ENCODE results near the gene DGKG. TPM values are rescaled to one million over a fixed set of nuclear protein-coding genes. Genes with fewer than 3 reads are reported as not detected.

The DGKG gene
- polyA plus RNA-seq, 4 donors = 0.19 to 4.0 (median 0.92) TPM

DNA sequence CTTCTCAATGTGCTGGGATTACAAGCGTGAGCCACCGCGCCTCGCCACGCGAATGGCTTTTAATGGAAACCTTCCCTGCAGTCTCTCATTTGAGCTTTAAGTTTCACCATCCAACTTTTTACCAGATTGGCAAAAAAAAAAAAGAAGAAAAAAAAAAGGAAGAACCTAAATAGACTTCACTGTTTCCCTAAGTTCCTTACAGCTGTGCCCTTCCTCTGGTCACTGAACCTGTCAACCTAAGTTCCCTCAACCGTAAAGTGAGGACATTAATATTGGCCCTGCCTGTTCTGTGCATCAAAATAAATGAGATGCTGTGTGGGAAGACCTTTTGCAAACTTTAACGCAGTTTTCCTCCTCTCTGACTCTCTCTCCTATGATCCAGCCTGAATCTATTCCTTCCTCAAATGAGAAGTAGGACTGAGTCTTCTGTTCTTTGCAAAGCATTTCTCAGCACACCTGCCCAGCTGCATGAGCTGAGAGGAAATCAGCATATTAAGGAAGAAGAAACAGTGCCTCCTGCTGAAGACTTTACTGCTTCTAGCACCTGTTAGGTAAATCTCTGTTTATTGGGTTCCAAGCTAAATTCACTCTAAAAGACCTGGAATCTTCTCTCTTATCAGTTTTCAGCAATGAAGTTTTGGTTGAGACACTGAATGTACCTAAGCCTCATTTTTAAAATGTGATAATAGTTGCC, 153.6 kb downstream of the DGKG start:
- Histone ChIP-seq H3K27me3 (ENCODE audit: control insufficient read depth in 3 of 3, insufficient read depth in 3 of 3, low read length in 3 of 3) (no peaks in the 10 kb centered on the region), H3K9me3 (ENCODE audit: control insufficient read depth in 2 of 2, insufficient read depth in 1 of 2, low read depth in 1 of 2, low read length in 1 of 2) (no peaks in the 10 kb centered on the region), H3K36me3 (ENCODE audit: control insufficient read depth in 3 of 3, insufficient read depth in 2 of 3, low read depth in 1 of 3, low read length in 3 of 3) (no peaks in the 10 kb centered on the region), H3K4me3 (ENCODE audit: low read depth in 1 of 3, low read length in 3 of 3) (no peak overlapping the region), H3K27ac (ENCODE audit: low read depth in 1 of 3, low read length in 2 of 3) (no peak overlapping the region), H3K4me1 (ENCODE audit: control insufficient read depth in 3 of 3, insufficient read depth in 2 of 3, low read depth in 1 of 3, low read length in 2 of 3) (peaks cover 0 to 14% (median 0%) of the 10 kb centered on the region in 3 donors)
- WGBS, 3 donors = 89 to 96% (median 96%) methylated on average over 8 of the region's 8 CpGs
- no peak for FAIRE-seq
- peak in 1 of 2 donors; percentile 9 for DNase-seq

DNA sequence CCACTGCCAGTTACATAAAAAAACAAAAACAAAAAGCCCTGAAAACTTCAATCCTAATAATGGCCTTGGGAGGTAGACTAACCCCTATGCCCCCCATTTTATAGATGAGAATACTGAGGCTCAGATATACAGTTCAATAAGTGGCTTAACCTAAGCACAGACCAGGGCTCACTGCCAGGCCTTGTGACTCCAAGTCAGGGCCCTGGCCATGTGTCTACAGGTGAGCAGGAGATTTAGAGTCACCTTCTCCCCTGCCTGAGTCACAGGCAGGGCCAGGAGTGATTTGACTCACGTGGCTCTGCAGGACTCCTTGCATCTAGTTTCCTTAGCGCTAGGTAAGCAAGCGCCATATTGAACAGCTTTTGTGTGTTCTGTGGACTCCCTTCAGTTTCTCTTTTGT, 154.5 kb downstream of the DGKG start:
- no peaks in the 10 kb centered on the region for H3K36me3 ChIP-seq (ENCODE audit: control insufficient read depth in 3 of 3, insufficient read depth in 2 of 3, low read depth in 1 of 3, low read length in 3 of 3)
- H3K4me1 ChIP-seq (ENCODE audit: control insufficient read depth in 3 of 3, insufficient read depth in 2 of 3, low read depth in 1 of 3, low read length in 2 of 3) = peaks cover 0 to 14% (median 0%) of the 10 kb centered on the region in 3 donors
- H3K27ac ChIP-seq (ENCODE audit: low read depth in 1 of 3, low read length in 2 of 3) = no peak overlapping the region
- DNase-seq (no peak), FAIRE-seq (no peak)
- H3K9me3 ChIP-seq (ENCODE audit: control insufficient read depth in 2 of 2, insufficient read depth in 1 of 2, low read depth in 1 of 2, low read length in 1 of 2) = no peaks in the 10 kb centered on the region
- no peak overlapping the region for H3K4me3 ChIP-seq (ENCODE audit: low read depth in 1 of 3, low read length in 3 of 3)
- WGBS, 3 donors = 83 to 87% (median 83%) methylated on average over 3 of the region's 3 CpGs
- H3K27me3 ChIP-seq (ENCODE audit: control insufficient read depth in 3 of 3, insufficient read depth in 3 of 3, low read length in 3 of 3) = no peaks in the 10 kb centered on the region

DNA sequence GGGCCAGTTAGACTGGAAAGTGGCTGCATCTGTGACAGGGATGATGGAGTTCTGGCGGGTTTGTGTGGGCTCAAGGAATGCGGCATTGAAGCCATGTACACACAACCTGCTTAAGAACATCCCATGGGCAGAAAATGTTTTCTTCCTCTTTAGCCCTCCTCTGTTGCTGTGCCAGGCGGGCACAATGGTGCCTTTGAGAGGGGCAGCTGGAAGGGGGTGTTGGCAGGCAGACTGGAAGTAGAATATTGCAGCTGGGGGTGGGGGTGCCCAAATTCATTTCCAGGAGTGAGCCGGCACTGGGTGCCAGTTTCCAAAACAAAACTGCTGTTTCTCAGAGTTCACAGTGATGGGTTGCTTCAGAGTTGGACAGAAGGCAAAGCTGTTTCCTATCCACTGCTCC, 161.3 kb downstream of the DGKG start:
- H3K9me3 ChIP-seq (ENCODE audit: control insufficient read depth in 2 of 2, insufficient read depth in 1 of 2, low read depth in 1 of 2, low read length in 1 of 2) = no peaks in the 10 kb centered on the region
- no peaks in the 10 kb centered on the region for H3K4me1 ChIP-seq (ENCODE audit: control insufficient read depth in 3 of 3, insufficient read depth in 2 of 3, low read depth in 1 of 3, low read length in 2 of 3)
- no peaks in the 10 kb centered on the region for H3K36me3 ChIP-seq (ENCODE audit: control insufficient read depth in 3 of 3, insufficient read depth in 2 of 3, low read depth in 1 of 3, low read length in 3 of 3)
- no peak for DNase-seq
- no peak overlapping the region for H3K4me3 ChIP-seq (ENCODE audit: low read depth in 1 of 3, low read length in 3 of 3)
- H3K27me3 ChIP-seq (ENCODE audit: control insufficient read depth in 3 of 3, insufficient read depth in 3 of 3, low read length in 3 of 3) = peaks cover 0 to 4% (median 0%) of the 10 kb centered on the region in 3 donors
- H3K27ac ChIP-seq (ENCODE audit: low read depth in 1 of 3, low read length in 2 of 3) = no peak overlapping the region
- no peak for FAIRE-seq
- WGBS, 3 donors = 87 to 91% (median 89%) methylated on average over 4 of the region's 4 CpGs

DNA sequence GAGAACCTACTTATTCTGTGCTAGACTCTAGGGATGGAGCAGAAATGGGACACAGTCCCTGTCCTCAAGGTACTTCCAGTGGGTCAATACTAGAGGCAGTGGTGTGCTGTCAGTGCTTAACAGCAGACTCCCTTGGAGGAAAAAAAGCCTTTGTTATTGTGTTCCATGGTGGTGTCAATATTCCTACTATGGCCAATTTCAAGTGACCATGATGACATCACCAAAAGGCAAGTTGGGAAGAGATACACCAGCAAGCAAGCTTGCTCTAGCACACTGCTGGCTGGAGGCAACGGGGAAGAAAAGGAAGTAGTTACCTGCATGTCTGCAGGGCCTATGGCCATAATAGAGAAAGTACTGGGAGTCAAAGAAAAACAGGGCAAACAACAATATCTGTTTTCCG, 163.6 kb downstream of the DGKG start:
- 83 to 91% (median 91%) methylated on average over 2 of the region's 2 CpGs for WGBS, 3 donors
- H3K4me3 ChIP-seq (ENCODE audit: low read depth in 1 of 3, low read length in 3 of 3) = no peak overlapping the region
- peaks cover 3 to 22% (median 6%) of the 10 kb centered on the region in 3 donors for H3K27me3 ChIP-seq (ENCODE audit: control insufficient read depth in 3 of 3, insufficient read depth in 3 of 3, low read length in 3 of 3)
- H3K9me3 ChIP-seq (ENCODE audit: control insufficient read depth in 2 of 2, insufficient read depth in 1 of 2, low read depth in 1 of 2, low read length in 1 of 2) = no peaks in the 10 kb centered on the region
- FAIRE-seq (no peak), DNase-seq (no peak)
- H3K36me3 ChIP-seq (ENCODE audit: control insufficient read depth in 3 of 3, insufficient read depth in 2 of 3, low read depth in 1 of 3, low read length in 3 of 3) = no peaks in the 10 kb centered on the region
- no peaks in the 10 kb centered on the region for H3K4me1 ChIP-seq (ENCODE audit: control insufficient read depth in 3 of 3, insufficient read depth in 2 of 3, low read depth in 1 of 3, low read length in 2 of 3)
- no peak overlapping the region for H3K27ac ChIP-seq (ENCODE audit: low read depth in 1 of 3, low read length in 2 of 3)

DNA sequence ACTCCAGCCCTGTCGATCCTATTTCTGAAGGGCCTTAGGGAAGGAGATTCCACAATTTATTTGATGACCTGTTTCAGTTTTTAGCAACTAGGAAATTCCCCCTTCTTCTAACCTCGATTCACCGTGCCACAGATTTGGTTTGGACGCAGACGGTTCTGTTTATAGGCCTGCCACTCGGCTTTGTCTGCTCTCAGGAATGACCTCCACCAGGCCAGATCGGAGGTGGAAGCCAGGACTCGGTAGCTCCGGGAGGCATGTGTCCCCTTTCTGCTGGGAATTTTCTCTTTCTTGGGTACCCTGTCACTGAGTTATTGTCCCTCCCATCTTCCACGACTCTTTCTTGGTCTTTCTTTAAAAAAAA, 167.6 kb downstream of the DGKG start:
- no peak for FAIRE-seq
- Histone ChIP-seq H3K4me3 (ENCODE audit: low read depth in 1 of 3, low read length in 3 of 3) (no peak overlapping the region), H3K27ac (ENCODE audit: low read depth in 1 of 3, low read length in 2 of 3) (no peak overlapping the region), H3K9me3 (ENCODE audit: control insufficient read depth in 2 of 2, insufficient read depth in 1 of 2, low read depth in 1 of 2, low read length in 1 of 2) (no peaks in the 10 kb centered on the region), H3K36me3 (ENCODE audit: control insufficient read depth in 3 of 3, insufficient read depth in 2 of 3, low read depth in 1 of 3, low read length in 3 of 3) (no peaks in the 10 kb centered on the region), H3K27me3 (ENCODE audit: control insufficient read depth in 3 of 3, insufficient read depth in 3 of 3, low read length in 3 of 3) (peaks cover 10 to 38% (median 10%) of the 10 kb centered on the region in 3 donors), H3K4me1 (ENCODE audit: control insufficient read depth in 3 of 3, insufficient read depth in 2 of 3, low read depth in 1 of 3, low read length in 2 of 3) (no peaks in the 10 kb centered on the region)
- WGBS, 3 donors = 7 to 24% (median 21%) methylated on average over 10 of the region's 10 CpGs
- DNase-seq = no peak

DNA sequence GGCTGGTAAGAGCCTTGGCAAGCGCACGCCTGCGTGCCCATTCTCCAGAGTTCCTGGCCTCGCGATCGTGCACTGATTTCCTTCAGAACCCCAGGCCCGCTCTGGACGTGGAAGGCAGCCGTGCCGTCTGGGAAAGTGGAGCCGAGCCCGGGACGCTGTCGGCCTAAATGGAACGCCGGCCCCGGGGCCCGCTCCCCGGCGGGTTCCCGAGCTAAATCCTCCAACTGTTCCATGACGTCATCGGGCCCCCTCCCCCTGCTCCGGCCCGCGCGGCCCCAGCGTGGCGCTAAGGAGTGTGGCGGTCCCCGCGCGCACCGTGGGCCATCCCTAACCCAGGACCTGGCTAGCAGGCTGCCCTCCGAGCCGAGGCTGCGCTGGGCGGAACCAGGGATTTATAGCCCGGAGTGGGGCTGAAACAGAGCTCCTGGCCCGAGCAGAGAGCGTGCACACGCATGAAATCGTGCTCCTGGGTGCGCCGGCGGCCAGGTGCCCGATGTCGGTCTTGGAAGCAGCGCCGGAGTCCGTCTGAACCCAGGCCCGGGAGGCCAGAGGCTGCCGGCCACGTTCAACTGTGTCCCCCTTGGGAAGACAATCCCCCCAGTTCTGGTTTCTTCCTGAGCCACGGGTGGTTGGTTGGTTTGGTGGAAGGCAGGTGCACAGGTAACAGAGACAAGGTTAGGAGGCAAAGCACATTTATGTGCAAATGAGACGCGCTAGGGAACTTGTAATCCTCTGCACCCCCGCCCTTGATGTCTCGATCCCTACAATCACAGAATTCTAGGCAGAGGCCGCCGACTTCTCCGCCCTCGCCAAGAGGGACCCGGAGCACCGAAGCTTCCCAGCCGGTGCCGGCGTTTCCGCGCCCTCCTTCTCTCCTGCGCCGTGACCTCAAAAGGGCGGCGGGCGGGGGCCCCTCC, 168.2 kb downstream of the DGKG start:
- Histone ChIP-seq H3K4me1 (ENCODE audit: control insufficient read depth in 3 of 3, insufficient read depth in 2 of 3, low read depth in 1 of 3, low read length in 2 of 3) (no peaks in the 10 kb centered on the region), H3K36me3 (ENCODE audit: control insufficient read depth in 3 of 3, insufficient read depth in 2 of 3, low read depth in 1 of 3, low read length in 3 of 3) (no peaks in the 10 kb centered on the region), H3K27ac (ENCODE audit: low read depth in 1 of 3, low read length in 2 of 3) (no peak overlapping the region), H3K4me3 (ENCODE audit: low read depth in 1 of 3, low read length in 3 of 3) (peak overlapping the region in 2 of 3 donors; percentile 10 to 38), H3K9me3 (ENCODE audit: control insufficient read depth in 2 of 2, insufficient read depth in 1 of 2, low read depth in 1 of 2, low read length in 1 of 2) (no peaks in the 10 kb centered on the region), H3K27me3 (ENCODE audit: control insufficient read depth in 3 of 3, insufficient read depth in 3 of 3, low read length in 3 of 3) (peaks cover 10 to 38% (median 10%) of the 10 kb centered on the region in 3 donors)
- FAIRE-seq (no peak), DNase-seq (peak in 1 of 2 donors; percentile 54)
- WGBS, 3 donors = 8 to 11% (median 9%) methylated on average over 66 to 75 of the region's 75 CpGs

DNA sequence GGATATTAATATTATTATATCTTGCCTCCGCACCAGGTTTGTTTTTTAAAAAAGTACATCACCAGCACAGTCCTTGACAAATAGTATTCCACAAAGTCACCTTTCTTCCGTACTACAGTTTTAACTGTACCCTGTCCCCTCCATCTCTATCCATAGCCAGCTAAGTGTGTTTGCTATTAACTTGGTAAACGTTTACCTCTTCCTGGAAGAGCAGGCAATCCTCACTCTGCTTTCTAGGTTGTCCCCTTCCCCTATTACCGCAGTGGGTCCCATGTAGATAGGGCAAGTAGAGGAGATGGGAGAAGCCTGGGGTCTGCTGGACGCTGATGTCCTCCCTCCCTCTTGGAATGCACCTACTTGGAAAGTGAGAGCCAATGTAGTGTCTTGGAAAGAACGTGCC, 169.2 kb downstream of the DGKG start:
- no peak for FAIRE-seq
- peaks cover 10 to 38% (median 10%) of the 10 kb centered on the region in 3 donors for H3K27me3 ChIP-seq (ENCODE audit: control insufficient read depth in 3 of 3, insufficient read depth in 3 of 3, low read length in 3 of 3)
- H3K36me3 ChIP-seq (ENCODE audit: control insufficient read depth in 3 of 3, insufficient read depth in 2 of 3, low read depth in 1 of 3, low read length in 3 of 3) = no peaks in the 10 kb centered on the region
- H3K9me3 ChIP-seq (ENCODE audit: control insufficient read depth in 2 of 2, insufficient read depth in 1 of 2, low read depth in 1 of 2, low read length in 1 of 2) = no peaks in the 10 kb centered on the region
- 72 to 81% (median 78%) methylated on average over 6 of the region's 6 CpGs for WGBS, 3 donors
- no peaks in the 10 kb centered on the region for H3K4me1 ChIP-seq (ENCODE audit: control insufficient read depth in 3 of 3, insufficient read depth in 2 of 3, low read depth in 1 of 3, low read length in 2 of 3)
- H3K27ac ChIP-seq (ENCODE audit: low read depth in 1 of 3, low read length in 2 of 3) = no peak overlapping the region
- no peak for DNase-seq
- H3K4me3 ChIP-seq (ENCODE audit: low read depth in 1 of 3, low read length in 3 of 3) = no peak overlapping the region

DNA sequence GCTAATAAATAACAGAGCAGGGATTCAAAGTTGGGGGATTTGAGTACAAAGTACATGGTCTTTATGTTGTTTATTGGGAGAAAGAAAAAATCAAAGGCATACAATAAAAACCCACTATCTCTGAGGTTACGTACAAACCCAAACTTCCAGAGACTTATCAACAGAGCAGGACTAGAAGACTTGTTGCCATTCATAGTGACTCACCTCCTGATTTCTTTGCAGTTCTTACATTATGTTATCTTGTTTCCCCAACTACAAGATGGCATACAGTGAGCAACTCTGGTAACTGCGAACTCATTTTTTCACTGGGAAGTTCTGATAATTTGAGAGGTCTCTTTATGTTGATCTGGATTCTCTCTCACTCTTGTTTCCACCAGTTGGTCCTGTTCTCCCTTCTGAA, 172.5 kb downstream of the DGKG start:
- Histone ChIP-seq H3K27ac (ENCODE audit: low read depth in 1 of 3, low read length in 2 of 3) (no peak overlapping the region), H3K4me3 (ENCODE audit: low read depth in 1 of 3, low read length in 3 of 3) (no peak overlapping the region), H3K27me3 (ENCODE audit: control insufficient read depth in 3 of 3, insufficient read depth in 3 of 3, low read length in 3 of 3) (peaks cover 9 to 26% (median 10%) of the 10 kb centered on the region in 3 donors), H3K36me3 (ENCODE audit: control insufficient read depth in 3 of 3, insufficient read depth in 2 of 3, low read depth in 1 of 3, low read length in 3 of 3) (no peaks in the 10 kb centered on the region), H3K4me1 (ENCODE audit: control insufficient read depth in 3 of 3, insufficient read depth in 2 of 3, low read depth in 1 of 3, low read length in 2 of 3) (no peaks in the 10 kb centered on the region), H3K9me3 (ENCODE audit: control insufficient read depth in 2 of 2, insufficient read depth in 1 of 2, low read depth in 1 of 2, low read length in 1 of 2) (no peaks in the 10 kb centered on the region)
- FAIRE-seq (no peak), DNase-seq (peak in 1 of 2 donors; percentile 12)
- 36 to 66% (median 58%) methylated on average over 2 of the region's 2 CpGs for WGBS, 3 donors
